AG09319 (cell line): ENCODE measurements around the gene FARP2.

Source experiments
- DNase-seq: peaks from one replicate; pipeline ENCODE4 v3.0.0-alpha.2; 2010; ENCODE audit warnings: low read depth; ENCODE audit errors: extremely low read depth
- TF ChIP-seq, protein P1 (sequence below): IDR thresholded peaks from 2 replicates; pipeline ENCODE4 v1.5.1; 2011; ENCODE audit warnings: low read depth, mild to moderate bottlenecking, inconsistent platforms, low read length, moderate library complexity

Gene FARP2

DNA sequence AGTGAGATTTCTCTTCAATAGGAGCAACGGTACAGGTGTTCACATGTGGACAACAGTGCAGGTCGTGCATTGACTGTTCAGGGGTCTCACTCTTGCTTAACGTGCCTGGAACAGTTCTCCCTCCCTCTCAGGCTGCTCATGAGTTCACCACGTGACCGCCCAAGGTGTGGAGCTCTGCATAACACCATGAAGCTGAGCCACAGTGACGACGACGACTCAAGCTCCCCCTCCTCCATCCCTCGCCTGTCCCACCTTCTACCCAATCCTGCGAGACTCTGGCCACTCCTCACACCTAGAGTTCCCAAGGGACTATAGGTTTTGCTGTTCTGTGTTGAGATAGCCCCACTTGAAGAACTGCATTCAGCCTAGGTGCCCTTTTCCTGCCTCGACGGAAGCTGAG is 109.5 kb downstream of the FARP2 start:
- DNase-seq, result no peak
- TF ChIP-seq, protein P1, sequence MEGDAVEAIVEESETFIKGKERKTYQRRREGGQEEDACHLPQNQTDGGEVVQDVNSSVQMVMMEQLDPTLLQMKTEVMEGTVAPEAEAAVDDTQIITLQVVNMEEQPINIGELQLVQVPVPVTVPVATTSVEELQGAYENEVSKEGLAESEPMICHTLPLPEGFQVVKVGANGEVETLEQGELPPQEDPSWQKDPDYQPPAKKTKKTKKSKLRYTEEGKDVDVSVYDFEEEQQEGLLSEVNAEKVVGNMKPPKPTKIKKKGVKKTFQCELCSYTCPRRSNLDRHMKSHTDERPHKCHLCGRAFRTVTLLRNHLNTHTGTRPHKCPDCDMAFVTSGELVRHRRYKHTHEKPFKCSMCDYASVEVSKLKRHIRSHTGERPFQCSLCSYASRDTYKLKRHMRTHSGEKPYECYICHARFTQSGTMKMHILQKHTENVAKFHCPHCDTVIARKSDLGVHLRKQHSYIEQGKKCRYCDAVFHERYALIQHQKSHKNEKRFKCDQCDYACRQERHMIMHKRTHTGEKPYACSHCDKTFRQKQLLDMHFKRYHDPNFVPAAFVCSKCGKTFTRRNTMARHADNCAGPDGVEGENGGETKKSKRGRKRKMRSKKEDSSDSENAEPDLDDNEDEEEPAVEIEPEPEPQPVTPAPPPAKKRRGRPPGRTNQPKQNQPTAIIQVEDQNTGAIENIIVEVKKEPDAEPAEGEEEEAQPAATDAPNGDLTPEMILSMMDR, result no peak

DNA sequence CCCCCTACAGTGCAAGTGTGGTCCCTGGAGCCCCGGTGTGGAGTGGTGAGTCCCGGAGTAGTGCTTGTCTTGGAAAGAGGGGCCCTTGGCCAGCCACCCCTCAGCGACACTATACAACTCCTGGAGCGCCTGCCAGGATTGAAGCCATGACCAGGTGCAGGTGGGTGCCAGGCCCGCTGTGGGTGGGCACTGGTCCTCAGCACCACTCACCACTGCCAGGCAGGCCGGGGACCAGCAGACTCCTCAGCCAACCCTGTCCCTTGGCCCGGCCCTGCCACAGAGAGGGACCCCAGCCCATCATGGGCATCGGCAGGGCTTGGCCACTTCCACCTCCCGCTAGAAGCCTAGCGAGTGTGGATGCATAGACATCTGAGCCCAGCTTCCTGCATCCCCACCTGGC is 110.1 kb downstream of the FARP2 start:
- DNase-seq, result no peak
- TF ChIP-seq, protein P1, result no peak

DNA sequence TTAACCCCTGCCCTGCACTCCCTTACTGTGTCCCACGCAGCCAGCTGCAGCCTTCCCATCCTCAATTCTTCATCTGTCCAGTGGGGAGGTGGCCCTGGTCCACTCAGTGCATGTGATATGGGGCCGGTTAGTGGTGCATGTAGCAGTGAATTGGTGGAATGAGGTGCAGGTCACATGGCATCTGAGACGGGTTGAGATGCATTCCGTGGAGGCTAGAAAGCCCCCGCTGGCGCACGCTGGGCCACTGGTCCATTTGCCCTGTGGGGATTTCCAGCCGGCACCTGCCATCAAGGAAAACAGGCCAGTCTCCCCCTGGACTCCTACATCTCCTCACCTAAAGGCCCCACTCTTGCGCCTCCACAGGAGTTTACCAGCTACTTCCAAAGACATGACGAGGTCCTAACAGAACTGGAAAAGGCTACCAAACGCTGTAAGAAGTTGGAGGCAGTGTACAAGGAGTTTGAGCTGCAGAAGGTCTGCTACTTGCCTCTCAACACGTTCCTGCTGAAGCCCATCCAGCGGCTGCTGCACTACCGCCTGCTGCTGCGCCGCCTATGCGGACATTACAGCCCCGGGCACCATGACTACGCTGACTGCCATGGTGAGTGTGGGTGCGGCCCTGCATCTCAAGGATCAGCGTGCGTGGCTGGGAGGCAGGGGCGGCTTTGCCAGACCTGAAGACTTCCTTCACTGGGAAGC is 111.8 kb downstream of the FARP2 start:
- TF ChIP-seq, protein P1, result no peak
- no peak for DNase-seq

DNA sequence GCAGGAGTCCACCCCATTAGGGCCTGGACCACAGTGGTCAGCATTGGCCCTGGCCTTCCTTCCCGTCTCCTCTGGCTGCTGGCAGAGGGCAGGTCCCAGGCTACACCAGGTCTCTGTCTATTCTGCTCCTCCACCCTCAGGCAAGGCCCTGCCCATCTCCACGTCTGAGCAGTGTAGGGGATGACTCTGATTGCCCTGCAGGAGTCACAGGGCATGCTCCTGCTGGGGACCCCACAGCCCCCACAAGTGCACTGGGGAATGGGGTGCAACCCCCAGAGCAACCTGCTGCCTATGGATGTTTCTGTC is 112.3 kb downstream of the FARP2 start:
- TF ChIP-seq, protein P1, result no peak
- no peak for DNase-seq

DNA sequence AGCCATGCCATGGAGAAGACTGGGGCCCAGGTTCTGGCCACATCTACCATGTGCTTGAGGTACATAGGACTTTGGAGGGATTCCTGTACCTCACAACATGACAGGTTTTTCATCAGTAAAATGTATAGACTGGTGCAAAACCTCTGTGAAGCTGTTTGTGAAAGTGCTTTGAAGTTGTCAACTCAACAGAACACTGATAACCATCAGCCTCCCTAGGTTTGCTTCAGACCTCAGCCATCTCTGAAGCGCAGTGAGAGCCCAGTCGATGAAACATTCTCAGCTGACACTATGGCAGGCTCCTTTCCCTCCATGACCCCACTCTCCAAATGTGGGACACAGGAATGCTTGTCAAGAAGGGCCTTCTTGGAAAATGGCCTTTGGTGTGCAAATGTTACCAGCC is 113.7 kb downstream of the FARP2 start:
- TF ChIP-seq, protein P1, result no peak
- no peak for DNase-seq

DNA sequence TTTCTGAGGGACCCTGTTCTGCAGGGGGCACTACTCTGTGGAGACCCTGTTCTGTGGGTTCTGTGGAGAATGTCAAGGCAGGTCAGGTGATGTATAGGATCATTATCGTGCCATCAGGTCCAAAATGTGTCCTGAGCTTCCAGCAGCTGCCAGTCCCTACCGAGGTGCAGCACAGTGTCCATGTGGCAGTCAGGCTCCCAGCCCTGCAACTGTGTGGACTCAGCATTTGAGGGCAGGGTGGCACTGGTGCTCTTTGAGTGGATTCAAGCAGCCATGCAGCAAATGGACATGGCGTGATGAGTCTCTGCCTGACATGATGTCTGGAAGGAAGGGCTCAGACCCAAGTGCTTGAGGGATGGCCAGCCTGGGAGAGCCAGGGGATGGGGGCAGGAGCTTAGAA is 117.3 kb downstream of the FARP2 start:
- DNase-seq, result no peak
- TF ChIP-seq, protein P1, result no peak

DNA sequence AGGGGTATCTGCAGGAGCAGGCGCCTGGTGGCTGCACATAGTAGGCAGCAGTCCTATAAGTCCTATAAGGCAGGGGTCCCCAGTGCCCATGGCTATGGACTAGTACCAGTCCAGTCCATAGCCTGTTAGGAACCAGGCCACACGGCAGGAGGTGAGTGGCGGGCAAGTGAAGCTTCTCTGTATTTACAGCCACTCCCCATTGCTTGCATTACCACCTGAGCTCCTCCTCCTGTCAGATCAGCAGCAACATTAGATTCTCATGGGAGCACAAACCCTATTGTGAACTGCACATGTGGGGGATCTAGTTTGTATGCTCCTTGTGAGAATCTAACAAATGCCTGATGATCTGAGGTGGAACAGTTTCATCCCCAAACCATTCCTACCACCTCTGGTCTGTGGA is 119.2 kb downstream of the FARP2 start:
- TF ChIP-seq, protein P1, result no peak
- DNase-seq, result no peak
